HepG2 (cell line): ENCODE measurements around the gene PRPSAP1. TPM values are rescaled to one million over a fixed set of nuclear protein-coding genes. Genes with fewer than 3 reads are reported as not detected.

Source experiments
- HNF4G ChIP-seq, 2 experiments: sonication (generic) in 1 of 2; formaldehyde crosslinking in 1 of 2; IDR thresholded peaks; 2 replicates each; pipeline versions ENCODE4 v1.4.0 to v1.6.1; 2011 to 2020; ENCODE audit warnings: borderline replicate concordance in 2 of 2, low read depth in 2 of 2, mild to moderate bottlenecking in 2 of 2, low read length in 1 of 2, missing genetic modification reagents in 1 of 2, moderate library complexity in 1 of 2
- PLRG1 ChIP-seq: fragments of 450-650 bp; conservative IDR thresholded peaks from 2 replicates; pipeline ENCODE4 v1.6.1; 2016
- SIX1 ChIP-seq: sonication (generic); formaldehyde crosslinking; IDR thresholded peaks from 2 replicates; pipeline ENCODE4 v1.4.0; 2020; ENCODE audit warnings: missing genetic modification reagents, borderline replicate concordance
- SP1 ChIP-seq, 2 experiments: fragments of 450-650 bp in 1 of 2; sonication (generic) in 1 of 2; formaldehyde crosslinking in 1 of 2; IDR thresholded peaks; 2 replicates each; pipeline versions ENCODE4 v1.4.0 to v1.6.1; 2016 to 2020; ENCODE audit warnings: missing genetic modification reagents in 1 of 2
- TMF1 ChIP-seq: sonication (generic); formaldehyde crosslinking; IDR thresholded peaks from 2 replicates; pipeline ENCODE4 v1.8.1; 2022; ENCODE audit warnings: low read depth, missing genetic modification reagents
- ZNF24 ChIP-seq: fragments of 450-650 bp; IDR thresholded peaks from 2 replicates; pipeline ENCODE4 v1.6.1; 2017; ENCODE audit warnings: antibody characterized with exemption, mild to moderate bottlenecking
- ZNF33A ChIP-seq: sonication (generic); formaldehyde crosslinking; IDR thresholded peaks from 2 replicates; pipeline ENCODE4 v1.5.1; 2020; ENCODE audit warnings: missing genetic modification reagents, mild to moderate bottlenecking, moderate library complexity, borderline replicate concordance
- ZNF460 ChIP-seq: sonication (generic); formaldehyde crosslinking; IDR thresholded peaks from 2 replicates; pipeline ENCODE4 v1.5.1; 2020; ENCODE audit warnings: missing genetic modification reagents, mild to moderate bottlenecking, borderline replicate concordance
- polyA plus RNA-seq, 8 experiments: library from polyadenylated mRNA; depleted of rRNA in 3 of 8; stranded (reverse) in 7 of 8; unstranded in 1 of 8; fragments of >200 nt; fragmentation: Illumina TruSeq in 4 of 8; extraction: Trizol in 4 of 8; gene quantifications; 2 replicates each; pipeline versions ENCODE4 v1.2.1 to v1.2.3, GENCODE V29; 2011 to 2016; ENCODE audit warnings: low read depth in 4 of 8, missing spikeins in 1 of 8, mixed read lengths in 1 of 8; ENCODE audit not compliant: insufficient read depth in 1 of 8
- total RNA-seq, 5 experiments: library from RNA; depleted of rRNA; stranded (reverse); fragments of >200 nt; fragmentation: Illumina TruSeq; extraction: Trizol; gene quantifications; 2 replicates each; pipeline ENCODE4 v1.2.3, GENCODE V29; 2016; ENCODE audit warnings: low read depth in 1 of 5
- TF ChIP-seq, protein P1 (sequence below): sonication (generic); formaldehyde crosslinking; IDR thresholded peaks from 2 replicates; pipeline ENCODE4 v1.5.0; 2020; ENCODE audit warnings: mild to moderate bottlenecking, missing genetic modification reagents, borderline replicate concordance
- TF ChIP-seq, protein P2 (sequence below): sonication (generic); formaldehyde crosslinking; IDR thresholded peaks from one replicate; pipeline ENCODE4 v1.5.1; 2020; ENCODE audit warnings: mild to moderate bottlenecking, missing genetic modification reagents; ENCODE audit errors: not compliant biosample characterization
- TF ChIP-seq, protein P3 (sequence below): IDR thresholded peaks from 2 replicates; pipeline ENCODE4 v1.6.1; 2016
- TF ChIP-seq, protein P4 (sequence below): IDR thresholded peaks from 2 replicates; pipeline ENCODE4 v1.6.1; 2016; ENCODE audit warnings: missing compliant biosample characterization, missing genetic modification reagents, borderline replicate concordance

Gene PRPSAP1
- total and polyA plus RNA-seq, 2 of the 13 experiments (the other 11 are each of a cell fraction or from before 2014, with no cell fraction given) = 91.1 to 314 TPM

DNA sequence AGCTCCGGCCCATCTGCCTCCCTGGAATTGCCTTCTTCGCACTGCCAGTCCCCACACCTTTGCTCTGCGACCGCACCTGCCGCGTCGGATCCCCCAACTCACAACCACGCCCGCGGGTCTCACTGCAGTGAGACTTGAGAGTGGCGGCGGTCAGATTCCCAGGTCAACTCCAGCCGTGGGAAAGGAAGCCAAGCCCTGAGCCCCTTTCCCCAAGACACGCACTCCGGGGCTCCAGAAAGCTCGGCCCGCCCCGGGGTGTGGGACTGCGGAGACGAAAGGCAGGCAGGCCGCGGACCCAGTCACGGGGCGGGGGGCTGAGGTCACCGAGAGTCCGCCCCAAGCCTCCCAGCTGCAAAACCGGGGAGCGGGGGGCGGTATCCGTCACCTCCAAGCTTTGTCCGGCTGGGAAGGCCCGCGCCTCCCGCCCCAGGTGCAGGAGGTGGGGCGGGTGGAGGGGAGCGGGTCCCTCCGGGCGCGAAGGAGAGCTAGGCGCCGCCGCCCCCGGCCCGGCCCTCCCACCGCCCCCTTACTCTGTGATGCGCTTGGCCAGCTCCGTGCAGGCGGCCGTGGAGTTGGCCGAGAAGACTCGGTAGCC is 615 bp downstream of the PRPSAP1 start (continued):
- TF ChIP-seq, protein P1, sequence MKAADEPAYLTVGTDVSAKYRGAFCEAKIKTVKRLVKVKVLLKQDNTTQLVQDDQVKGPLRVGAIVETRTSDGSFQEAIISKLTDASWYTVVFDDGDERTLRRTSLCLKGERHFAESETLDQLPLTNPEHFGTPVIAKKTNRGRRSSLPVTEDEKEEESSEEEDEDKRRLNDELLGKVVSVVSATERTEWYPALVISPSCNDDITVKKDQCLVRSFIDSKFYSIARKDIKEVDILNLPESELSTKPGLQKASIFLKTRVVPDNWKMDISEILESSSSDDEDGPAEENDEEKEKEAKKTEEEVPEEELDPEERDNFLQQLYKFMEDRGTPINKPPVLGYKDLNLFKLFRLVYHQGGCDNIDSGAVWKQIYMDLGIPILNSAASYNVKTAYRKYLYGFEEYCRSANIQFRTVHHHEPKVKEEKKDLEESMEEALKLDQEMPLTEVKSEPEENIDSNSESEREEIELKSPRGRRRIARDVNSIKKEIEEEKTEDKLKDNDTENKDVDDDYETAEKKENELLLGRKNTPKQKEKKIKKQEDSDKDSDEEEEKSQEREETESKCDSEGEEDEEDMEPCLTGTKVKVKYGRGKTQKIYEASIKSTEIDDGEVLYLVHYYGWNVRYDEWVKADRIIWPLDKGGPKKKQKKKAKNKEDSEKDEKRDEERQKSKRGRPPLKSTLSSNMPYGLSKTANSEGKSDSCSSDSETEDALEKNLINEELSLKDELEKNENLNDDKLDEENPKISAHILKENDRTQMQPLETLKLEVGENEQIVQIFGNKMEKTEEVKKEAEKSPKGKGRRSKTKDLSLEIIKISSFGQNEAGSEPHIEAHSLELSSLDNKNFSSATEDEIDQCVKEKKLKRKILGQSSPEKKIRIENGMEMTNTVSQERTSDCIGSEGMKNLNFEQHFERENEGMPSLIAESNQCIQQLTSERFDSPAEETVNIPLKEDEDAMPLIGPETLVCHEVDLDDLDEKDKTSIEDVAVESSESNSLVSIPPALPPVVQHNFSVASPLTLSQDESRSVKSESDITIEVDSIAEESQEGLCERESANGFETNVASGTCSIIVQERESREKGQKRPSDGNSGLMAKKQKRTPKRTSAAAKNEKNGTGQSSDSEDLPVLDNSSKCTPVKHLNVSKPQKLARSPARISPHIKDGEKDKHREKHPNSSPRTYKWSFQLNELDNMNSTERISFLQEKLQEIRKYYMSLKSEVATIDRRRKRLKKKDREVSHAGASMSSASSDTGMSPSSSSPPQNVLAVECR (CRISPR knock-in tag) = no peak; the same call in 1 of the 2 replicates
- TF ChIP-seq ZNF33A (CRISPR knock-in tag) (0 out of 2 replicates have a peak, but pooled peaks have one; percentile 51), PLRG1 (no peak), SIX1 (no peak), SP1 (IDR thresholded peaks at IDR 0.05) (no peak), SP1 (CRISPR knock-in tag; IDR thresholded peaks at IDR 0.05) (no peak), ZNF460 (0 out of 2 replicates have a peak, but pooled peaks have one; percentile 6), ZNF24 (no peak), TMF1 (CRISPR knock-in tag) (peak; percentile 66; the same call in 1 of the 2 replicates), HNF4G (IDR thresholded peaks at IDR 0.05; ENCODE audit: borderline replicate concordance, low read depth, low read length) (no peak), HNF4G (CRISPR knock-in tag; IDR thresholded peaks at IDR 0.05; ENCODE audit: borderline replicate concordance, low read depth) (no peak)
- TF ChIP-seq, protein P2, sequence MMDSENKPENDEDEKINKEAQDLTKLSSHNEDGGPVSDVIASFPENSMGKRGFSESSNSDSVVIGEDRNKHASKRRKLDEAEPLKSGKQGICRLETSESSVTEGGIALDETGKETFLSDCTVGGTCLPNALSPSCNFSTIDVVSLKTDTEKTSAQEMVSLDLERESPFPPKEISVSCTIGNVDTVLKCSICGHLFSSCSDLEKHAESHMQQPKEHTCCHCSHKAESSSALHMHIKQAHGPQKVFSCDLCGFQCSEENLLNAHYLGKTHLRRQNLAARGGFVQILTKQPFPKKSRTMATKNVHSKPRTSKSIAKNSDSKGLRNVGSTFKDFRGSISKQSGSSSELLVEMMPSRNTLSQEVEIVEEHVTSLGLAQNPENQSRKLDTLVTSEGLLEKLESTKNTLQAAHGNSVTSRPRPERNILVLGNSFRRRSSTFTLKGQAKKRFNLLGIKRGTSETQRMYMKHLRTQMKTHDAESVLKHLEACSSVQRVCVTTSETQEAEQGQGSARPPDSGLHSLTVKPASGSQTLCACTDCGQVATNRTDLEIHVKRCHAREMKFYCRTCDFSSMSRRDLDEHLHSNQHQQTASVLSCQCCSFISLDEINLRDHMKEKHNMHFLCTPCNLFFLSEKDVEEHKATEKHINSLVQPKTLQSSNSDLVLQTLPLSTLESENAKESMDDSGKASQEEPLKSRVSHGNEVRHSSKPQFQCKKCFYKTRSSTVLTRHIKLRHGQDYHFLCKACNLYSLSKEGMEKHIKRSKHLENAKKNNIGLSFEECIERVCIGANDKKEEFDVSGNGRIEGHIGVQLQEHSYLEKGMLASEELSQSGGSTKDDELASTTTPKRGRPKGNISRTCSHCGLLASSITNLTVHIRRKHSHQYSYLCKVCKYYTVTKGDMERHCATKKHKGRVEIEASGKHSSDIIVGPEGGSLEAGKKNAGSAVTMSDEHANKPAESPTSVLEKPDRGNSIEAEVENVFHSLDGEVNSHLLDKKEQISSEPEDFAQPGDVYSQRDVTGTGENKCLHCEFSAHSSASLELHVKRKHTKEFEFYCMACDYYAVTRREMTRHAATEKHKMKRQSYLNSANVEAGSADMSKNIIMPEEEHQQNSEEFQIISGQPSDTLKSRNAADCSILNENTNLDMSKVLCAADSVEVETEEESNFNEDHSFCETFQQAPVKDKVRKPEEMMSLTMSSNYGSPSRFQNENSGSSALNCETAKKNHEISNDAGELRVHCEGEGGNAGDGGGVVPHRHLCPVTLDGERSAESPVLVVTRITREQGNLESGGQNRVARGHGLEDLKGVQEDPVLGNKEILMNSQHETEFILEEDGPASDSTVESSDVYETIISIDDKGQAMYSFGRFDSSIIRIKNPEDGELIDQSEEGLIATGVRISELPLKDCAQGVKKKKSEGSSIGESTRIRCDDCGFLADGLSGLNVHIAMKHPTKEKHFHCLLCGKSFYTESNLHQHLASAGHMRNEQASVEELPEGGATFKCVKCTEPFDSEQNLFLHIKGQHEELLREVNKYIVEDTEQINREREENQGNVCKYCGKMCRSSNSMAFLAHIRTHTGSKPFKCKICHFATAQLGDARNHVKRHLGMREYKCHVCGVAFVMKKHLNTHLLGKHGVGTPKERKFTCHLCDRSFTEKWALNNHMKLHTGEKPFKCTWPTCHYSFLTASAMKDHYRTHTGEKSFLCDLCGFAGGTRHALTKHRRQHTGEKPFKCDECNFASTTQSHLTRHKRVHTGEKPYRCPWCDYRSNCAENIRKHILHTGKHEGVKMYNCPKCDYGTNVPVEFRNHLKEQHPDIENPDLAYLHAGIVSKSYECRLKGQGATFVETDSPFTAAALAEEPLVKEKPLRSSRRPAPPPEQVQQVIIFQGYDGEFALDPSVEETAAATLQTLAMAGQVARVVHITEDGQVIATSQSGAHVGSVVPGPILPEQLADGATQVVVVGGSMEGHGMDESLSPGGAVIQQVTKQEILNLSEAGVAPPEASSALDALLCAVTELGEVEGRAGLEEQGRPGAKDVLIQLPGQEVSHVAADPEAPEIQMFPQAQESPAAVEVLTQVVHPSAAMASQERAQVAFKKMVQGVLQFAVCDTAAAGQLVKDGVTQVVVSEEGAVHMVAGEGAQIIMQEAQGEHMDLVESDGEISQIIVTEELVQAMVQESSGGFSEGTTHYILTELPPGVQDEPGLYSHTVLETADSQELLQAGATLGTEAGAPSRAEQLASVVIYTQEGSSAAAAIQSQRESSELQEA (CRISPR knock-in tag) = no peak
- TF ChIP-seq, protein P3, sequence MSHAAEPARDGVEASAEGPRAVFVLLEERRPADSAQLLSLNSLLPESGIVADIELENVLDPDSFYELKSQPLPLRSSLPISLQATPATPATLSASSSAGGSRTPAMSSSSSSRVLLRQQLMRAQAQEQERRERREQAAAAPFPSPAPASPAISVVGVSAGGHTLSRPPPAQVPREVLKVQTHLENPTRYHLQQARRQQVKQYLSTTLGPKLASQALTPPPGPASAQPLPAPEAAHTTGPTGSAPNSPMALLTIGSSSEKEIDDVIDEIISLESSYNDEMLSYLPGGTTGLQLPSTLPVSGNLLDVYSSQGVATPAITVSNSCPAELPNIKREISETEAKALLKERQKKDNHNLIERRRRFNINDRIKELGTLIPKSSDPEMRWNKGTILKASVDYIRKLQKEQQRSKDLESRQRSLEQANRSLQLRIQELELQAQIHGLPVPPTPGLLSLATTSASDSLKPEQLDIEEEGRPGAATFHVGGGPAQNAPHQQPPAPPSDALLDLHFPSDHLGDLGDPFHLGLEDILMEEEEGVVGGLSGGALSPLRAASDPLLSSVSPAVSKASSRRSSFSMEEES = no peak
- TF ChIP-seq, protein P4, sequence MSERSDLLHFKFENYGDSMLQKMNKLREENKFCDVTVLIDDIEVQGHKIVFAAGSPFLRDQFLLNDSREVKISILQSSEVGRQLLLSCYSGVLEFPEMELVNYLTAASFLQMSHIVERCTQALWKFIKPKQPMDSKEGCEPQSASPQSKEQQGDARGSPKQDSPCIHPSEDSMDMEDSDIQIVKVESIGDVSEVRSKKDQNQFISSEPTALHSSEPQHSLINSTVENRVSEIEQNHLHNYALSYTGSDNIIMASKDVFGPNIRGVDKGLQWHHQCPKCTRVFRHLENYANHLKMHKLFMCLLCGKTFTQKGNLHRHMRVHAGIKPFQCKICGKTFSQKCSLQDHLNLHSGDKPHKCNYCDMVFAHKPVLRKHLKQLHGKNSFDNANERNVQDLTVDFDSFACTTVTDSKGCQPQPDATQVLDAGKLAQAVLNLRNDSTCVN = no peak
